Stimulated activated CD8-positive, alpha-beta memory T cell treated with anti-CD3 and anti-CD28 coated beads, Interleukin-7, amount 100 ng/mL, for 24 hours (primary cell): ENCODE results near the gene TRAF3.

ENCODE experiments used
- DNase-seq: peaks from one replicate; pipeline ENCODE4 v3.0.0-alpha.2; 2020; ENCODE audit warnings: low read depth

The TRAF3 gene

GRCh38 chr14:102957222-102957621, 180.0 kb downstream of the TRAF3 start:
- DNase-seq: no peak

- no peak for DNase-seq
These were observed 181.2 kb downstream of the TRAF3 start for GRCh38 chr14:102958461-102958860.
